ENCODE results near the gene CTNNA3. TPM values are rescaled to one million over a fixed set of nuclear protein-coding genes. Genes with fewer than 3 reads are reported as not detected.
"Not testable (repeated sequence)": the region's sequence is repeated elsewhere in the genome, so short reads cannot be mapped to it uniquely, and the experiment has no call there.

The CTNNA3 gene
- total RNA-seq, 2 donors from 2014 or later, result 1.6 TPM; not detected in 1

DNA sequence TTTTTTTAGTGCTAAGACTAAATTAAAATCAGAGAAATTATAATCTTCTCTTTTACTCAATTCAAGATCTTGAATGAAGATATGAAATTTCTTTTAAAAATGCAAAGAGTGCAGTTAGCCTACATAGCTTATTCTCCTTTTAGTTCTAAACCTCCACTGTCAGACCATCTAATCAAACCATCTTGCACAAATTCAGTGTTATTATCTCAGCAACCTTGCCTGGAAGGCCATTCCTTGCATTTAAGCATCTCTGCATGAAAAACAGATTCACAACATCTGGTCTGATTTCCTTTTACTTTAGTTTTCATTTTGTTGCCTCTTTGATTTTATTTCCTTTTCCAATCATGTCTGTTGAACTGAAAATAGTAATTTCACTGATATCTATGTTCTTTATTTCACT lies 1297.3 kb downstream of the CTNNA3 start:
- DNase-seq (no peak), ATAC-seq (no peak)
- H3K27ac Mint-ChIP-seq, result no peak overlapping the region
- no peaks in the 10 kb centered on the region for H3K27me3 Mint-ChIP-seq
- H3K4me1 Mint-ChIP-seq, result no peaks in the 10 kb centered on the region
- H3K36me3 Mint-ChIP-seq (ENCODE audit: low read depth), result no peaks in the 10 kb centered on the region
- H3K9me3 ChIP-seq (ENCODE audit: control insufficient read depth, low read length, poor library complexity, severe bottlenecking), result no peaks in the 10 kb centered on the region
- no peak overlapping the region for H3K4me3 Mint-ChIP-seq

DNA sequence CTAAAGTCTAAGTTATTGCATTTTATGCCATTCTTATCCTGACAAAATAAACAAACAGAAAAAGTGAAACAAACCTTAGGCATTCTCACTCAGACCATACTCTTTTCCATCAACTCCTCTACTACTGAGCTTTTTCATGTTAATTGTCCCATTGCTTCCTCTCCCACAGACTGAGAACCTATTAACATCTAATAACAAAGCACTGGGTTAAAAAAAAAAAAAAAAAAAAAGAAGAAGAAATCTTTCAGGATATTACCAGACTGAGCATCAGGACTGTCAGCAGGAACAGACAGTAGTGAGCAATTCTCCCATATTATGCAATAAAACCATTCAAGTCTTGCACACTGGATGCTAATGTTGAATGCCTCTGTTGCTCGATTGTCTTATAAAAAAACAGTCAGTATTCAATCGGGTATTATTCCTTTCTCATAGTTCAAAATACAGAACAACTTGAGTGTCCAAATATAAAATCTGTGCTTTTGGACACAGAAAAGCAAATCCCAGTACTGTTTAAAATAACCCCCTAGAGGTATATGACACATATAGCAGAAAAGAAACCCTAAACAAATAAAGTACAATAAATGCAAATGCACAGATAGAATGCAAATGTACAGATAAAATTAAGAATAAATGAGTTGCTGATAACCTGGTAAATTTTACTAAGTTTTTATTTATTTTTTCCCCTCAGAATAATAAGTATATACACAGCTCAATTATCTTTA lies 1301.5 kb downstream of the CTNNA3 start:
- H3K27ac Mint-ChIP-seq, result no peak overlapping the region
- H3K36me3 Mint-ChIP-seq (ENCODE audit: low read depth), result no peaks in the 10 kb centered on the region
- ATAC-seq, result no peak
- no peaks in the 10 kb centered on the region for H3K4me1 Mint-ChIP-seq
- no peak overlapping the region for H3K4me3 Mint-ChIP-seq
- no peaks in the 10 kb centered on the region for H3K9me3 ChIP-seq (ENCODE audit: control insufficient read depth, low read length, poor library complexity, severe bottlenecking)
- H3K27me3 Mint-ChIP-seq, result no peaks in the 10 kb centered on the region
- no peak for DNase-seq

DNA sequence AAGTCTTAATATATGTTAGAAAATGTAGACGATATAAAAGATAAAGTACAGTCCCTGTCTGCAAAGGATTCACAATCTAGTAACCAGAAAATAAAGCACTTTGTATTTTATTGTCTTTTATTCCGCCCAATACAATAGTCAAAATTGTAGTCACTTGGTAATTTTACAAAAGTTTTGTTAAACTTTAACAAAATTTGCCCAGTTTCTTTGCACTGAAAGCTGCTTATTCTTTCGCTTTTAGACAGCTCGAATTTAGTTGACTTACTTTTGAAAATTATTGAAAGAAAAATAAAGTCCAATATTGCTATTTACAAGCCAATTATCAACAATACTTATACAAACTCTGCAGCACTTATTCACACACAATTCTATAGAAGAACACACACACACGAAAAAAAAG lies 1305.1 kb downstream of the CTNNA3 start:
- Mint-ChIP-seq H3K36me3 (ENCODE audit: low read depth) (no peaks in the 10 kb centered on the region), H3K27ac (no peak overlapping the region), H3K4me1 (no peaks in the 10 kb centered on the region), H3K4me3 (no peak overlapping the region), H3K27me3 (no peaks in the 10 kb centered on the region)
- no peak for DNase-seq
- no peaks in the 10 kb centered on the region for H3K9me3 ChIP-seq (ENCODE audit: control insufficient read depth, low read length, poor library complexity, severe bottlenecking)
- ATAC-seq, result no peak

DNA sequence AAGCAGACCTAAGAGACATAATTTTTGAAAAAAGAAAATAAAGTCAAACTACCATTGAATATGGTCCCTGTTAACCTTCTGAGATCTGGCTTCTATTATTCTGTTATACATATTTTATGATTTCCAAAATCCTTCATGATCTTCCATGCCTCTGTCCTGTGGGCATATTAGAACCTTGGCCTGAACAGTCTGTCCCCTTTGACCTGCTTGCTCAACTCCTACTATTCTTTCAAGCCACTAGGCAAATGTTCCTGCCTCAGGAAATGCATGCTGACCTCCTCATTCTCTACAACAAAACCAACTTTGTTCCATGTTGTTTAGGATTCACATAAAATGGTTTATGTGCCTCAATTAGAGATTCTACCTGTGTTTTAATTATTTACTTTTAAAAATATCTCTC lies 1315.0 kb downstream of the CTNNA3 start:
- DNase-seq (no peak), ATAC-seq (no peak)
- Mint-ChIP-seq H3K27me3 (no peaks in the 10 kb centered on the region), H3K27ac (no peak overlapping the region), H3K4me1 (no peaks in the 10 kb centered on the region), H3K4me3 (no peak overlapping the region), H3K36me3 (ENCODE audit: low read depth) (no peaks in the 10 kb centered on the region)
- no peaks in the 10 kb centered on the region for H3K9me3 ChIP-seq (ENCODE audit: control insufficient read depth, low read length, poor library complexity, severe bottlenecking)

DNA sequence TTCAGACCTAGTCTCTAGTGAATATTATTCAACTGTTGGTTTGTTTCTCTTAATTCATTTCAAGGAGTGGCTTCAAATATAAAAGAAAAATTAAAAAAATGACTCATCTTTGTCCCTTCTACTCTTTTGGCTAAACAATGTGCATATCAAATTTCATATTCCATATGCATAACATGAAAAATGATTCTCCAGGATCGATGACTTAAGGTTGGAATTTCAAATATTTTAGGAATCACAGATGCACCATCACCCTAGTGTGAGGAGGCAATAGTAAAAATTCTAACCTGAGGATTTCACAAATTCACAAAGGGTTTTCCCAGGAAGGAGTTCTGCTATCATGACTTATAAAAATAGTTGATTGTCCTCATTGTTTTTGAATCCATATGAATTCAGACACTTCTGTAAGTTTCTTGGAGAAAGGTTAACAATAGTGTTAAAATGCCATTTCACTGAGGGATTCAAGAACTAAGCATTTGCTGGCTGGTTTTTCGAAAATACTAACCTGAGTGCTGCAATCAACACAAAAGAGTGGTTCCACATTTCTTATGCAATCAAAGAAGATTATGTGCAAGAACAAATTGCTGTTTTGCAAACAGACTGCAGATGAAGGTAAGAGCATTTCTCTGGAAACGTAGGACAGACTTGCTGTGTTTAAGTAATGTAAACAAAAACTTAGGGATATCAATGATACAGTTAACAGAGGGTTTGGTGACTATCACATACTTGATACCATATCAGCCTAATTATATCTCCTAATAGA lies 1317.7 kb downstream of the CTNNA3 start:
- Mint-ChIP-seq H3K36me3 (ENCODE audit: low read depth) (no peaks in the 10 kb centered on the region), H3K4me3 (no peak overlapping the region), H3K27ac (no peak overlapping the region), H3K27me3 (no peaks in the 10 kb centered on the region), H3K4me1 (no peaks in the 10 kb centered on the region)
- no peak for ATAC-seq
- DNase-seq, result no peak
- H3K9me3 ChIP-seq (ENCODE audit: control insufficient read depth, low read length, poor library complexity, severe bottlenecking), result no peaks in the 10 kb centered on the region

DNA sequence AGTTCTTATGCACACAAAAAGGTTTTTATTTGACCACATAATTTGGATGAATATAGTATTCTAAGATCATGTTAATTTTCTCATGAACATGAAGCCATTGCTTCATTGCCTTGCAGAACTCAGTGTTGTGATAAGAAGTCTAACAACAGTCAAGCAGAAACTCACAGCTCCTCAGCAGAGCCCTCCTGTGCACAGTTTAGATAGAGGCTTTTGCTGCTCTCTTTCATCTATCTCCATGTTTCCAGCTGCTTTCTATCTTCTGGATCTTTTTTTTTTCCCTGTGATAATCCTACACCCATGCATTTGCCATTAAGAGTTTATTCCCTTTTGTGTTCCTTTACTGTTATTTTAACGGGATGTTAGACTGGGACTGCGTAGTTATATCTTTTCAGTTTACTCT lies 1327.8 kb downstream of the CTNNA3 start:
- H3K27ac Mint-ChIP-seq, result no peak overlapping the region

DNA sequence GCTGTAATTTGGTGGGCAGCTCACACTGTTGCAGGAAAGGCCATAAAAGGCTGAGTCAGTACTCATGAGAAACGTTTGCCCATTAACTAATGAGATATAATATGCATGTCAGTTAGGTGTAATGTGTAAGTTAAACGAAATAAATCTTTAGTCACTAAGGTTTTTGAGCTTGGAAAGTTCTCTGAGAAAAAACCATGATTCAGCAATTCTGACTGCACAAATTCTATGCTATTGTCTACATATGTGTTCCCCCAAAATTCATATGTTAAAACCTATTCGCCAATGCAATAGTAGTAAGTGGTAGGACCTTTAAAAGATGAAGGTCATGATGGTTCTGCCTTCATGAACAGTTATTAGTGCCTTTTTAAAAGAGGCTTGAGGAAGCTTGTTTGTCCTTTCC lies 1329.8 kb downstream of the CTNNA3 start:
- Mint-ChIP-seq H3K27me3 (no peaks in the 10 kb centered on the region), H3K4me3 (no peak overlapping the region), H3K36me3 (ENCODE audit: low read depth) (no peaks in the 10 kb centered on the region), H3K27ac (no peak overlapping the region), H3K4me1 (no peaks in the 10 kb centered on the region)
- no peaks in the 10 kb centered on the region for H3K9me3 ChIP-seq (ENCODE audit: control insufficient read depth, low read length, poor library complexity, severe bottlenecking)
- ATAC-seq (no peak), DNase-seq (no peak)

More for the DNA sequence above, 1327.8 kb downstream of the CTNNA3 start:
- Mint-ChIP-seq H3K4me1 (no peaks in the 10 kb centered on the region), H3K4me3 (no peak overlapping the region), H3K36me3 (ENCODE audit: low read depth) (no peaks in the 10 kb centered on the region), H3K27me3 (no peaks in the 10 kb centered on the region)
- ATAC-seq (no peak), DNase-seq (no peak)
- no peaks in the 10 kb centered on the region for H3K9me3 ChIP-seq (ENCODE audit: control insufficient read depth, low read length, poor library complexity, severe bottlenecking)

DNA sequence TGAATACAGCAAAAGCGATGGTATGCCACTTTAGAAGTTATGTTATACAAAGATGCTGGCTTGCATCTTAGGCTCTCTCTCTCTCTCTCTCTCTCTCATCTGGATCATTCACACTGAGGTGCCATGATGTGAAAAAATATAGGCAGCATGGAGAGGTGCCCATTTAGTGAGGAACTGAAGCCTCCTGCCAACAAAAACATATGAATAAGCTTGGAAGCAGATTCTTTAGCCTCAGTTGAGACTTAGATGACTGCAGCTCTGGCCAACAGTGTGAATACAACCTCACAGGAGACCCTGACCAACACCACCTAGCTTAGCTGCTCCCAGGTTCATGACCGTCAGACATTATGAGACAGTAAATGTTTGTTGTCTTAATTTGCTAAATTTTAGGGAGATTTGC lies 1330.3 kb downstream of the CTNNA3 start:
- no peaks in the 10 kb centered on the region for H3K36me3 Mint-ChIP-seq (ENCODE audit: low read depth)
- no peak for ATAC-seq

DNA sequence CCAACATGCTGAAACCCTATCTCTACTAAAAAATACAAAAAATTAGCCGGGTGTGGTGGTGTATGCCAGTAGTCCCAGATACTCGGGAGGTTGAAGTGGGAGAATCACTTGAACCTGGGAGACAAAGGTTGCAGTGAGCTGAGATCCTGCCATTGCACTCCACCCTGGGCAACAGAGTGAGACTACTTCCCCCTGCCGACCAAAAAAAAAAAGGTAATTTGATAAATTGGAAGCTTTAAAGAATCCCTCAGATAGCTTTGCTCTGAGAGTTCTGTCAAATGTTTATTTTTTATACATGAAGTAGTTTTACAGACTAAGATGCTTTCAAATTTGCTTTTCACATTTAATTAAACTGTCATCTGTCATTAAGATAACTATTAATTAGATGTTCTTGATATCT lies 1333.5 kb downstream of the CTNNA3 start:
- H3K4me3 Mint-ChIP-seq, result no peak overlapping the region
- ATAC-seq, result no peak
- no peaks in the 10 kb centered on the region for H3K36me3 Mint-ChIP-seq (ENCODE audit: low read depth)
- no peak for DNase-seq
- H3K9me3 ChIP-seq (ENCODE audit: control insufficient read depth, low read length, poor library complexity, severe bottlenecking), result no peaks in the 10 kb centered on the region
- no peaks in the 10 kb centered on the region for H3K27me3 Mint-ChIP-seq
- H3K27ac Mint-ChIP-seq, result no peak overlapping the region
- no peaks in the 10 kb centered on the region for H3K4me1 Mint-ChIP-seq

More for the DNA sequence above, 1330.3 kb downstream of the CTNNA3 start:
- H3K9me3 ChIP-seq (ENCODE audit: control insufficient read depth, low read length, poor library complexity, severe bottlenecking), result no peaks in the 10 kb centered on the region
- Mint-ChIP-seq H3K4me3 (no peak overlapping the region), H3K27me3 (no peaks in the 10 kb centered on the region), H3K4me1 (no peaks in the 10 kb centered on the region), H3K27ac (no peak overlapping the region)
- no peak for DNase-seq

DNA sequence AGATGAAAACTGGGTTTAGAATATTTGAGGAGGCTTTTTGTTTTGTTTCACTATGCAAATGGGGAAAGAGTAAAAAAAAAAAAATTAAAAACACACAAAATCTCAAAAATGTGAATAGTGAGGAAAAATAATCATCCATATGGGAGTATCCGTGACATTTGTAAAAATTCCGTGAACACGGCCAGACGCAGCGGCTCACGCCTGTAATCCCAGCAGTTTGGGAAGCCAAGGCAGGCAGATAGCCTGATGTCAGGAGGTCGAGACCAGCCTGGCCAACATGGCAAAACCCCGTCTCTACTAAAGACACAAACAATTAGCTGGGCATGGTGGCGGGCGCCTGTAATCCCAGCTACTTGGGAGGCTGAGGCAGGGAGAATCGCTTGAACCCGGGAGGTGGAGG lies 1342.2 kb downstream of the CTNNA3 start:
- H3K4me1 Mint-ChIP-seq; H3K9me3 ChIP-seq (ENCODE audit: control insufficient read depth, low read length, poor library complexity, severe bottlenecking); H3K4me3 Mint-ChIP-seq; H3K27ac Mint-ChIP-seq; H3K27me3 Mint-ChIP-seq; H3K36me3 Mint-ChIP-seq (ENCODE audit: low read depth); ATAC-seq; DNase-seq: not testable (repeated sequence)

DNA sequence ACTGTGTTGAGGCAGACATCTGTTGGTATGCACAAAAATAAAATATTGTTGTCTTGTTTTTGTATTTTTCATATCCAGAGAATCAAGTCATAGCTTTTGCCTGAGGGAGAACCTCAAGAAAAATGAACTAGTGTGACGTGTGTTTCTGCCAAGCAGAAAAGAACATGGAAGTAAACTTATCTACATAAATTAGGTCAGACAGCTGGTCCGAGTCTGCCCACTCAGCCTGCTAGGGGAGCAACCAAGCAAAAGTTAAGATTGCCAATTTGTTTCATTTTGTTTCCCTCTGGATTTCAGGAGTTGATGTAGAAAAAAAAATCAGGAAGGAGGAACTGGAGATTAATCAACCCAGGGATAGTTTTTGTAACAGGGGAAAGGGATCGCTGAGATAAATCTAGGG lies 1342.6 kb downstream of the CTNNA3 start:
- no peak for ATAC-seq
- no peak for DNase-seq
- H3K36me3 Mint-ChIP-seq (ENCODE audit: low read depth), result no peaks in the 10 kb centered on the region
- H3K4me3 Mint-ChIP-seq, result no peak overlapping the region
- H3K27ac Mint-ChIP-seq, result no peak overlapping the region
- no peaks in the 10 kb centered on the region for H3K4me1 Mint-ChIP-seq
- no peaks in the 10 kb centered on the region for H3K9me3 ChIP-seq (ENCODE audit: control insufficient read depth, low read length, poor library complexity, severe bottlenecking)
- H3K27me3 Mint-ChIP-seq, result no peaks in the 10 kb centered on the region

DNA sequence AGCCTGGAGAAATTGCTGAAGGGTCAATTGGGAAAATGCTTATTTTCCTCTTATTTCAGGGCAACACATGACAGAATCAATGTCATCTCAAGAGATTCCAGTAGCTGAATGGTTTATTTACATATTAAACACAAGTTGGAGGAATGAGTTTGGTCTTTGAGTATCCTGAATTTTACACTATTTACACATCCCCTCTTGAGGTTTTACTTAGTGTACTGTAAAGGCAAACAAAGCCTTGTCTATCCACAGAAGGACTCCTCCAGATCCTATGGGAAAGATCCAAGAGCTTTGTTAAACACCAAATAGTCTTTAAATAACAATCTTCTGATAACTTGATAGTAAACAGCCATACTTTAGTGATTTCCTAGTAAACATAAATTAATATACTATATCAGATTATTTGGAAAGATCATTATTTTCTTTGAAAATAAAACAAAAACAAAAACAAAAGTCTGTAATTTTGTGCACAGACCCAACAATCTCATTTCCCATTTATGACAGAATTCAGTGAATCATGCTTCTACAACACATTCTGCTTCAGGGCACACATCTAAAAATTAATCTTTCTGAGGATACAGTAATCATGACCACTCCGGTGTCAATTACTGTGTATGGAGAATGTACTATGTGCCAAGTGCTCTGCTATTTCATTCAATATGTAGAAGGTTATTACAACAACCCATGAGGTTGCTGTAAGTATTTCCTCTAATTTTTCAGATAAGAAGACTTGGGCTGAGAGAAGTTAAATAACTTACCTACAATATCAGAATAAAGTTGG lies 1345.2 kb downstream of the CTNNA3 start:
- DNase-seq, result no peak

DNA sequence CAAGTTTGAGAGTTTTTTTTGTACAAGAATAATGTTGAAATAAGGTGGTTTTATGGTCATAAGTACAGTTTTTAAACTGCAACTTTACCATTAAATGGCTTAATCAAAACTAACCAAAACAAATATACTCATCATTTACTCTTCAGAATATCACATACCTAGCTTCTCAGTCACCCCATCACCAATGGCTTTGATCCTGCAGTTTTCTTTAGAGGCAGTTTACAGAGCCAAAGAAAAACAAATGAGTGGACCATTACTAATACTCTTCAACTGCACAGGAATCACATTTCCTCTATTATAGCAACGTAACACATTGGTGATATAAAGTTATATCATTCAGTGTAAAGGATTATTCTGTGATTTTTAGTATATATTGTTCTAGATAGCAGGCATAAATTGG lies 1346.3 kb downstream of the CTNNA3 start:
- Mint-ChIP-seq H3K36me3 (ENCODE audit: low read depth) (no peaks in the 10 kb centered on the region), H3K27ac (no peak overlapping the region), H3K27me3 (no peaks in the 10 kb centered on the region), H3K4me1 (no peaks in the 10 kb centered on the region), H3K4me3 (no peak overlapping the region)
- DNase-seq (no peak), ATAC-seq (no peak)
- no peaks in the 10 kb centered on the region for H3K9me3 ChIP-seq (ENCODE audit: control insufficient read depth, low read length, poor library complexity, severe bottlenecking)

More for the DNA sequence above, 1345.2 kb downstream of the CTNNA3 start:
- Mint-ChIP-seq H3K27ac (no peak overlapping the region), H3K4me3 (no peak overlapping the region), H3K27me3 (no peaks in the 10 kb centered on the region), H3K4me1 (no peaks in the 10 kb centered on the region), H3K36me3 (ENCODE audit: low read depth) (no peaks in the 10 kb centered on the region)
- H3K9me3 ChIP-seq (ENCODE audit: control insufficient read depth, low read length, poor library complexity, severe bottlenecking), result no peaks in the 10 kb centered on the region
- ATAC-seq, result no peak

All from T-helper 17 cell (primary cell).